ENCODE measurements around the gene SLX9.

GRCh38 chr21:44974676-44975075 lies 34.8 kb downstream of the SLX9 start:
- no peak for TF ChIP-seq CTCF (IDR thresholded peaks at IDR 0.05)
- TF ChIP-seq POLR2AphosphoS5 (IDR thresholded peaks at IDR 0.05) = no peak

Data from breast epithelium (tissue), 3 donors.